ENCODE results near the gene HPCAL1.

Gene HPCAL1

GRCh38 chr2:10321622-10322021, 18.9 kb downstream of the HPCAL1 start:
- Histone ChIP-seq H3K36me3 (ENCODE audit: control insufficient read depth in 1 of 2, insufficient read depth in 2 of 2, low read length in 2 of 2) (peaks cover 0 to 10% of the 10 kb centered on the region in 2 donors), H3K27me3 (ENCODE audit: control insufficient read depth in 1 of 2, insufficient read depth in 2 of 2, low read length in 2 of 2) (no peaks in the 10 kb centered on the region), H3K9me3 (ENCODE audit: control insufficient read depth in 1 of 2, low read length in 2 of 2) (no peaks in the 10 kb centered on the region)

GRCh38 chr2:10322481-10322880, 19.8 kb downstream of the HPCAL1 start:
- Histone ChIP-seq H3K4me3 (ENCODE audit: low read depth in 1 of 2, low read length in 2 of 2) (no peak overlapping the region), H3K27ac (ENCODE audit: low read depth, low read length) (no peak overlapping the region), H3K9me3 (ENCODE audit: control insufficient read depth in 1 of 2, low read length in 2 of 2) (no peaks in the 10 kb centered on the region)

More at GRCh38 chr2:10321622-10322021, 18.9 kb downstream of the HPCAL1 start:
- Histone ChIP-seq H3K4me1 (ENCODE audit: control insufficient read depth in 1 of 2, insufficient read depth in 2 of 2, low read length in 2 of 2) (peaks cover 20 to 22% of the 10 kb centered on the region in 2 donors), H3K4me3 (ENCODE audit: low read depth in 1 of 2, low read length in 2 of 2) (no peak overlapping the region), H3K9ac (ENCODE audit: low read depth in 1 of 2, low read length in 2 of 2) (no peak overlapping the region), H3K27ac (ENCODE audit: low read depth, low read length) (no peak overlapping the region)

GRCh38 chr2:10322973-10323372, 20.3 kb downstream of the HPCAL1 start:
- no peak overlapping the region for H3K27ac ChIP-seq (ENCODE audit: low read depth, low read length)
- H3K4me1 ChIP-seq (ENCODE audit: control insufficient read depth in 1 of 2, insufficient read depth in 2 of 2, low read length in 2 of 2): peaks cover 32 to 33% of the 10 kb centered on the region in 2 donors
- peaks cover 0 to 10% of the 10 kb centered on the region in 2 donors for H3K36me3 ChIP-seq (ENCODE audit: control insufficient read depth in 1 of 2, insufficient read depth in 2 of 2, low read length in 2 of 2)
- no peak overlapping the region for H3K9ac ChIP-seq (ENCODE audit: low read depth in 1 of 2, low read length in 2 of 2)
- H3K27me3 ChIP-seq (ENCODE audit: control insufficient read depth in 1 of 2, insufficient read depth in 2 of 2, low read length in 2 of 2): no peaks in the 10 kb centered on the region
- no peaks in the 10 kb centered on the region for H3K9me3 ChIP-seq (ENCODE audit: control insufficient read depth in 1 of 2, low read length in 2 of 2)
- H3K4me3 ChIP-seq (ENCODE audit: low read depth in 1 of 2, low read length in 2 of 2): no peak overlapping the region

More at GRCh38 chr2:10322481-10322880, 19.8 kb downstream of the HPCAL1 start:
- H3K4me1 ChIP-seq (ENCODE audit: control insufficient read depth in 1 of 2, insufficient read depth in 2 of 2, low read length in 2 of 2): peaks cover 27 to 29% of the 10 kb centered on the region in 2 donors
- H3K27me3 ChIP-seq (ENCODE audit: control insufficient read depth in 1 of 2, insufficient read depth in 2 of 2, low read length in 2 of 2): no peaks in the 10 kb centered on the region
- no peak overlapping the region for H3K9ac ChIP-seq (ENCODE audit: low read depth in 1 of 2, low read length in 2 of 2)
- peaks cover 0 to 10% of the 10 kb centered on the region in 2 donors for H3K36me3 ChIP-seq (ENCODE audit: control insufficient read depth in 1 of 2, insufficient read depth in 2 of 2, low read length in 2 of 2)

GRCh38 chr2:10323535-10323934, 20.8 kb downstream of the HPCAL1 start:
- Histone ChIP-seq H3K9me3 (ENCODE audit: control insufficient read depth in 1 of 2, low read length in 2 of 2) (no peaks in the 10 kb centered on the region), H3K4me1 (ENCODE audit: control insufficient read depth in 1 of 2, insufficient read depth in 2 of 2, low read length in 2 of 2) (peaks cover 34% of the 10 kb centered on the region in 2 donors), H3K36me3 (ENCODE audit: control insufficient read depth in 1 of 2, insufficient read depth in 2 of 2, low read length in 2 of 2) (peaks cover 0 to 10% of the 10 kb centered on the region in 2 donors), H3K27ac (ENCODE audit: low read depth, low read length) (no peak overlapping the region), H3K27me3 (ENCODE audit: control insufficient read depth in 1 of 2, insufficient read depth in 2 of 2, low read length in 2 of 2) (no peaks in the 10 kb centered on the region), H3K9ac (ENCODE audit: low read depth in 1 of 2, low read length in 2 of 2) (no peak overlapping the region), H3K4me3 (ENCODE audit: low read depth in 1 of 2, low read length in 2 of 2) (no peak overlapping the region)

- no peaks in the 10 kb centered on the region for H3K9me3 ChIP-seq (ENCODE audit: control insufficient read depth in 1 of 2, low read length in 2 of 2)
- H3K27me3 ChIP-seq (ENCODE audit: control insufficient read depth in 1 of 2, insufficient read depth in 2 of 2, low read length in 2 of 2): no peaks in the 10 kb centered on the region
- H3K4me3 ChIP-seq (ENCODE audit: low read depth in 1 of 2, low read length in 2 of 2): no peak overlapping the region
- H3K27ac ChIP-seq (ENCODE audit: low read depth, low read length): no peak overlapping the region
- no peak overlapping the region for H3K9ac ChIP-seq (ENCODE audit: low read depth in 1 of 2, low read length in 2 of 2)
- H3K4me1 ChIP-seq (ENCODE audit: control insufficient read depth in 1 of 2, insufficient read depth in 2 of 2, low read length in 2 of 2): peaks cover 38 to 39% of the 10 kb centered on the region in 2 donors
- peaks cover 0 to 10% of the 10 kb centered on the region in 2 donors for H3K36me3 ChIP-seq (ENCODE audit: control insufficient read depth in 1 of 2, insufficient read depth in 2 of 2, low read length in 2 of 2)
Measured at GRCh38 chr2:10324095-10324832, 21.6 kb downstream of the HPCAL1 start.

- no peak overlapping the region for H3K27ac ChIP-seq (ENCODE audit: low read depth, low read length)
- no peak overlapping the region for H3K4me3 ChIP-seq (ENCODE audit: low read depth in 1 of 2, low read length in 2 of 2)
- H3K9ac ChIP-seq (ENCODE audit: low read depth in 1 of 2, low read length in 2 of 2): peak overlapping the region in 1 of 2 donors; percentile 11
- peaks cover 50 to 52% of the 10 kb centered on the region in 2 donors for H3K4me1 ChIP-seq (ENCODE audit: control insufficient read depth in 1 of 2, insufficient read depth in 2 of 2, low read length in 2 of 2)
- no peaks in the 10 kb centered on the region for H3K27me3 ChIP-seq (ENCODE audit: control insufficient read depth in 1 of 2, insufficient read depth in 2 of 2, low read length in 2 of 2)
- H3K9me3 ChIP-seq (ENCODE audit: control insufficient read depth in 1 of 2, low read length in 2 of 2): no peaks in the 10 kb centered on the region
- H3K36me3 ChIP-seq (ENCODE audit: control insufficient read depth in 1 of 2, insufficient read depth in 2 of 2, low read length in 2 of 2): peaks cover 0 to 10% of the 10 kb centered on the region in 2 donors
Measured at GRCh38 chr2:10325278-10326145, 22.8 kb downstream of the HPCAL1 start.

GRCh38 chr2:10326151-10326616, 23.5 kb downstream of the HPCAL1 start:
- no peaks in the 10 kb centered on the region for H3K9me3 ChIP-seq (ENCODE audit: control insufficient read depth in 1 of 2, low read length in 2 of 2)
- H3K9ac ChIP-seq (ENCODE audit: low read depth in 1 of 2, low read length in 2 of 2): peak overlapping the region in 1 of 2 donors; percentile 7

GRCh38 chr2:10326707-10327594, 24.2 kb downstream of the HPCAL1 start:
- no peaks in the 10 kb centered on the region for H3K9me3 ChIP-seq (ENCODE audit: control insufficient read depth in 1 of 2, low read length in 2 of 2)
- no peak overlapping the region for H3K27ac ChIP-seq (ENCODE audit: low read depth, low read length)
- peak overlapping the region in 1 of 2 donors; percentile 7 for H3K9ac ChIP-seq (ENCODE audit: low read depth in 1 of 2, low read length in 2 of 2)
- H3K27me3 ChIP-seq (ENCODE audit: control insufficient read depth in 1 of 2, insufficient read depth in 2 of 2, low read length in 2 of 2): no peaks in the 10 kb centered on the region
- H3K36me3 ChIP-seq (ENCODE audit: control insufficient read depth in 1 of 2, insufficient read depth in 2 of 2, low read length in 2 of 2): peaks cover 0 to 7% of the 10 kb centered on the region in 2 donors
- H3K4me3 ChIP-seq (ENCODE audit: low read depth in 1 of 2, low read length in 2 of 2): no peak overlapping the region
- peaks cover 63 to 66% of the 10 kb centered on the region in 2 donors for H3K4me1 ChIP-seq (ENCODE audit: control insufficient read depth in 1 of 2, insufficient read depth in 2 of 2, low read length in 2 of 2)

More at GRCh38 chr2:10326151-10326616, 23.5 kb downstream of the HPCAL1 start:
- no peaks in the 10 kb centered on the region for H3K27me3 ChIP-seq (ENCODE audit: control insufficient read depth in 1 of 2, insufficient read depth in 2 of 2, low read length in 2 of 2)
- no peak overlapping the region for H3K4me3 ChIP-seq (ENCODE audit: low read depth in 1 of 2, low read length in 2 of 2)
- H3K27ac ChIP-seq (ENCODE audit: low read depth, low read length): no peak overlapping the region
- H3K4me1 ChIP-seq (ENCODE audit: control insufficient read depth in 1 of 2, insufficient read depth in 2 of 2, low read length in 2 of 2): peaks cover 55 to 58% of the 10 kb centered on the region in 2 donors
- H3K36me3 ChIP-seq (ENCODE audit: control insufficient read depth in 1 of 2, insufficient read depth in 2 of 2, low read length in 2 of 2): peaks cover 0 to 10% of the 10 kb centered on the region in 2 donors

GRCh38 chr2:10327896-10328669, 25.4 kb downstream of the HPCAL1 start:
- Histone ChIP-seq H3K4me1 (ENCODE audit: control insufficient read depth in 1 of 2, insufficient read depth in 2 of 2, low read length in 2 of 2) (peaks cover 70 to 74% of the 10 kb centered on the region in 2 donors), H3K9me3 (ENCODE audit: control insufficient read depth in 1 of 2, low read length in 2 of 2) (no peaks in the 10 kb centered on the region), H3K36me3 (ENCODE audit: control insufficient read depth in 1 of 2, insufficient read depth in 2 of 2, low read length in 2 of 2) (no peaks in the 10 kb centered on the region), H3K9ac (ENCODE audit: low read depth in 1 of 2, low read length in 2 of 2) (no peak overlapping the region), H3K27ac (ENCODE audit: low read depth, low read length) (no peak overlapping the region), H3K4me3 (ENCODE audit: low read depth in 1 of 2, low read length in 2 of 2) (no peak overlapping the region), H3K27me3 (ENCODE audit: control insufficient read depth in 1 of 2, insufficient read depth in 2 of 2, low read length in 2 of 2) (no peaks in the 10 kb centered on the region)
